ENCODE data around the gene GMPR2.

GMPR2 gene

GRCh38 chr14:24270537-24271133, 37.9 kb downstream of the GMPR2 start:
- DNase-seq: peak in 1 of 2 experiments; percentile 4

DNA sequence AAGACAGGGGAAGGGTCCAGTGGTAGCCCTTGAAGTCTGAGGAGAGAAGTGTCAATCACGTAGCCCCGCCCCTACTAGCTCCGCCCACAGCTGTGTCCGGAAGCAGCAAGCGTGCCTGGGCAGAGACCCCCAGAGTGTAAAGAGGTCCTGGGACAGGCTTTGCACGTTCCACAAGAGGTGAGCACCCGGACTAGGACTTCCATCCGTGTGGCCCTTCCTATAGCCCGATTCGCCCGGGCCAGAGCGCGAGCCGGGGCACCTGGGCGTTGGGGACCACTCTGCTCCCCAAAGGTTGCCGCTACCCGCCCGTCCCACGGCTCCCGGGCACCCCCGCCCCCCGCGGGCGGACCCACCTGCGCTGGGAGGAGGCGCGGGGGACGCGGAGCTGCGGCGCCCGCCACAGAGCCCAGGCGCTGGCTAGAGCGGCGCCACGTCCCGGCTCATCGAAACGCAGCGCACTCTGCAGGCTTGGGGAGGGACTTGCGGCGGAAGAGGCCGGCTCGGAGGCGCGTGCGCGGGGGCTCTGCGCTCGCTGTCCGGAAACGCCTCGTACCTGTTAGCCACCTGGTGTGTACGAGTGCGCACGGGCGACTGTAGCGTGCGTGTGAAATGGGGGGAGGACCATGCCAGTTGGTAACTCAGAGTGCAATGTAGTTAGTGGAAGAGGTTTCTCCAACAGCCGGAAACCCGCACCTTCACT, 38.6 kb downstream of the GMPR2 start, which contains the start of gene RABGGTA:
Gene RABGGTA (minus strand): TSS at position 464 of the 700 bp plus-strand sequence. CDS start 482 bp downstream, outside the sequence.
- peak; percentile 85 to 90 for DNase-seq

- no peak for DNase-seq
These were observed 39.1 kb downstream of the GMPR2 start for GRCh38 chr14:24271834-24272263.

- DNase-seq: no peak
These were observed 39.7 kb downstream of the GMPR2 start for GRCh38 chr14:24272467-24272866.

DNA sequence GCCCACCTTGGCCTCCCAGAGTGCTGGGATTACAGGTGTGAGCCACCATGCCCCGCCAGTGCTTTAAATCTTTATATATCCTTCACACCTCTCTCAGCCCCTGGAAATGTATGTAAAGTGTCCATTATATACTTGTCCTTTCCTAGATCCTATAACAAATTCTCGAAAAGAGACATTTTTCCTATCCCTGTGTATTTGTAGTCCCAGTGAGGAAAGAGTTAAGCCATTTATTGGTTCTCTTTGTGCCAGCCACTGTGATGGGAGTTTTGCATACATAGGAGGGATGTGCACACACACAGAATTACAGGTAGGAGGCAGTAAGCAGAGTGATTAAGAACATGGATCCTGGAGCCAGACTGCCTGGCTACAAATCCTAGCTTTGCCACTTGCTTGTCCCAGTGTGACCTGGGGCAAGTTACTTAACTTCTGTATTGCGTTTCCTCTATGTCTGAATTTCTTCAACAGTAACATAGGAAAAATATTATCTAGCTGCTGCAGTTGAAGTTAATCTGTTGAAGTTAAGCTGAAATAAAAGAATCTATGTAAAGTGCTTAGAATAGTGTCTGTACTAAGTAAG, 40.8 kb downstream of the GMPR2 start:
- DNase-seq: no peak

- DNase-seq: peak; percentile 48 to 51
These were observed 41.4 kb downstream of the GMPR2 start for GRCh38 chr14:24274101-24274543.

DNA sequence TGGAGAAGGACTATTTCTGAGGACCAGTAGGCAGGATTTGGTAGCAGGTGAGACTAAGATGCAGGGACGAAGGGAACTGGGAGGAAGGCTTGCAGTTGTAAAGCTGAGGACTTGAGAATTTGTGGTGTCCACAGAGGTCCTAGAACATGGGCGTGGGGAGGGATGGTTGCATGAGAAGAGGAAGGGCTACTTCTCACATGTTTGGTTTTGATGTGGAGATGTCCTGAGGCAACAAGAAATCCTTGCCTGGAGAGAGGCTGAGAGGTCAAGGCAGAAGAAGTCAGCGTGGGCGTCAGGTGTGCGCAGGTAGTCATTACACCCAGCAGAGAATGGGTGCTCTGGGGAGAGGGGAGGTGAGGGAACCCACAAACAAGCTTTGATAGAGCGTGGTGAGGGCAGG, 44.3 kb downstream of the GMPR2 start:
- no peak for DNase-seq

GRCh38 chr14:24277606-24278321, 45.0 kb downstream of the GMPR2 start:
- DNase-seq: no peak

DNA sequence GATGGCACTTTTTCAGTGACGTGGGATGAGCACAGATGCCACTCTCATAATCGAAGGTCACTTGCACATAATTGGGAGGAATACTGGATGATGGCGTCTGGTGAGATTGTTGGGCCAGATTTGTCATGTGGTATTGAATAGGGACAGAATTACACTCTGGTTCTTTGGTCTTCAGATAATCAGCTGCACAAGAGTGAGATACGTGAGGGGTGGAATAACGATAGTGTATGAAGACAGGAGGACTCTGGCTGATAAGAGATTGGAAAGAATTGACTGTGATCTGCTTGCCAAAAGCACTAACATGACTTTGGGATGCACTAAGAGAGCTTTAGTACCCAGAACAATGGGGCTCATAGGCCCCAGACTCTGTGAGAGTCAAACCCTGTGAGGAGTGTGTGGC, 45.7 kb downstream of the GMPR2 start:
- no peak for DNase-seq

DNA sequence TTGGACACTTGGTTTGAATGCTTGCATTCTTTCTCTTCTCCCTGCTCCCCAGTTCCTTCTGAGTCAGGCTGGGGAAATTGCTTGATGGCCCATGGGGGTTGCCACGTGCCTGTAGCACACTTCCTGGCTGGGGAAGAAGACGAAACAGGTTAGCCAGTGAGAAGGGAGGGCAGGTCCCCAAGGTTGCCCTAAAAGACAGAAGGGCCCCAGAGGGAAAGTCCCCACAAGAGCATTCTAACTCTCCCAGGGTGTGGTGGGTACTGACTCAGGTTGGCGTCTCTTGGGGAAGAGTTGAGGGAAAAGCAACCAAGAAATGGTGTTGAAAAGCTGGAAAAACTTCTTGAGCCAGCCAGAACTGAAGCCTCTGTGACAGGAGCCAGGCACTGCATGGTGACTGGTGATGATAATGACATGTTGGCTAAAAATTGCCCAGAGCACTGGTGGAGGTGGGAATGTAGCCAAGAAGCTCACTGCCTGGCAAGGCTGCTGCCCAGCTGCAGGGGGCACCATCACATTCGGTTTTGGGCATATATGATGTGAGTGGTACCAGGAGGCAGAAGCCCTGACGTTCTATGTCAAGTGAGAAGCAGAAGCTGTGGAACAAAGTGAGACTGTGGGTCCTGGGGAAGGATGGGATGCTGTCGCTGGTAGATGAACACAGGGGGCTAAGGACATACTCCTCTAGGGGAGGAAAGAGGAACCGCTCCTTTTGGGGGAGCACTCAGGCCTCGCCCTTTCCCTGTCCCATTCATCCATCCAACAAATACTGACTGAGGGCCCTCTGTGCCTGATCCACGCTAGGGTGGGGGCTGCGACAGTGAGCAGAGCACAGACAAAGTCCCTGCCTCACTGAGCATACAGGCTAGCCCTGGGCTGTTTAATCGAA, 46.8 kb downstream of the GMPR2 start:
- peak; percentile 53 for DNase-seq

DNA sequence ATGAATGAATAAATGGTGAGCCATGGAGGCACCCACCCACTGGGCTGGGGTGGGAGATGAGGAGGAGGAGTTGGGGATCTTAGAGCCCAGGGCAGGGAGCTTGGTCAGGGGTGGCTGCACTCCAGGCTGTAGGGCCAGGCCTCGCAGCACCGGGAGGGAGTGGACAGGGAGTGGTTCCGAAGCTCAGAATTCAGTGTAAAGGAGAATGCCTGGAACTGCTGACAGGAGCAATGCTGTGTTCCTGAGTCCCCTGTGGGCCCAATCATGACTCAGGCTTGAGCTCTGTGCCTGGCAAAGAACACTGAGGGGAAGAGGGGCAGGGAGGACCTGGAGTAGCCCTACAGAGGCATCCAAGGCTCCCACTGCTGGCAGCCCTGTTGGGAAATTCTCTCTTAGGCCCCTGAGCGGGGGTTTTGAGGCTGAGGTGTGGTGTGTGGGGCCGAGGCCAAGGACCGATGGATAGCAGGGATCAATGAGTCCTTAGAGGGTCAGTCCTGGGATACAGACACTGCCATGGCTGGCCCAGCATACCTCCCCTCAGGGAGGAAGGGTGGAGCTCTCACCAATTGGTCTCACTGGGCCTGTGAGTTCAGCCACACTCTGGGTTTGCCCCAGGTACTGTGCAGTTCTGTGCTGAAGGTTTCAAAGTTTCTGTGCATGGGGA, 48.2 kb downstream of the GMPR2 start:
- no peak for DNase-seq

- no peak for DNase-seq
These were observed 48.9 kb downstream of the GMPR2 start for GRCh38 chr14:24281636-24282035.

DNA sequence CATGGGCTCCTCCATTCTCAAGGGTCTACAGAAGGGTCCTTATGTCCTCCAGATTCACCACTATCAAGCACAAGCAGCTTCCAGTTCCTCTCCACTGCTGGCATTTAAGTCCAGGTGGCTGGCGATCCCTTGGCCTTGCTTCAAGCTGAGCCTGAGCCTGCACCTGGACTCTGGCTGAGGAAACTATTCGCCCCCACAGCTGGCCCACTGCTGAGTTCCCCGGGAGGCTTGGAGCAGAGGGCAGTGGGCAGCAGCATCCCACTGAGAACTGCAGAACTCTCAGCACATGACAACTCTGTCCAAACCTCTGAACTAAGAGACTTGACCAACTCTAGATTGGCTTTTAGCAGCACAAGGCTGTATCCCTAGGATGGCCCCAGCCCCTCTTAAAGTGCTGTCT, 50.0 kb downstream of the GMPR2 start:
- no peak for DNase-seq

DNA sequence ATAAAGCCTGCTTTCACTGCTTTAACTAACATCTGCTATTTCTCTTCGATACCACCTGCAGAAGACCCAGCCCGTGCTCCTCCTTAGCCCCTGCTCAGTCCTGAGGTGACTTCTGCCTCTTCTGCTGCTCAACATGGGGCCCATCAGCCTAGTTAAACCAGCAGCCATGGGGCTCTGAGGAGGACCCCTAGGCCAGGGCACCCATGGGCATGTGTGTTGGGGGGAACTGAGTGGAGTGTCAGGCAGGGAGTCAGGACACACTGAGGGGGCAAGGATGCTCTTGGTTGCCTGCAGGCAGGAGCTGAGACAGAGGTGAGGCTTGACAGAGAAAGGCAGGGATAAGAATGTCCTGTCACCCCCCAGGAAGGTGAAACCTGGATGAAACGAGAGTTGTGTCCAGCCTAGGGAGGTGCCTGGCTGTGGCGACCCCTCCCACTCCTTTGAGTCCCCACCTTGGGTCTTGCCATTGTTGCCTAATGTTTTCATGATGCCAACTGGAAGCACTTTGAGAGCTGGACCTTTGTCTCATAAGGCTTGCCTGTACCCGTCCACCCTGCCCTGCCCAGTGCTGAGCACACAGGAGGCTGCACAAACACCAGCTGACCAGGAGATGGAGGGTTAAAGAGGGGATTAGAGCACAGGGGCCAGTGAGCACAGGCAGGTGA, 51.2 kb downstream of the GMPR2 start:
- DNase-seq: no peak

- DNase-seq: no peak
These were observed 51.8 kb downstream of the GMPR2 start for GRCh38 chr14:24284501-24285035.

DNA sequence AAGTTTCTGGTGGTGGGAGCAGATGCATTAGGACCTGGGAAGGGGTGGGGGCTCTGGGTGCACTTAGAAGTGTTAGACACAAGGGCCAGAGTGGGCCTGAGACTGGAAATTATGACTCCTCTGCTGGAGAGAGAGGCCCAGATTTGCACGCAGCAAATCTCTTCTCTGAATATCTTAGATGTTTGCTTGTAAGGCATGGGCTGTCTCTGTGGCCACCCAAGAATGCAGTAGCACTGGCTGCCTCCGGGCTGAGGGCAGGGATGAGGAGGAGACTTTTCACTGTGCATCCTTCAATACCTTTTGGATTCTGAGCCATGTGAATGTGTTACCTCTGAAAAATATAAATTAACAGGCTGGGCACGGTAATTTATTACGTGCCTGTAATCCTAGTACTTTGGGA, 52.6 kb downstream of the GMPR2 start:
- no peak for DNase-seq

- no peak for DNase-seq
These were observed 54.3 kb downstream of the GMPR2 start for GRCh38 chr14:24286996-24287395.
